CMK (cell line): ENCODE measurements around the gene WWTR1.

ENCODE experiments used
- DNase-seq: peaks from one replicate; pipeline ENCODE4 v3.0.0-alpha.2; 2010; ENCODE audit warnings: low read depth

WWTR1 gene

GRCh38 chr3:149566292-149566975, 91.4 kb downstream of the WWTR1 start:
- DNase-seq, result no peak

- DNase-seq, result no peak
Measured at GRCh38 chr3:149564079-149564478, 93.7 kb downstream of the WWTR1 start.

- no peak for DNase-seq
Measured at GRCh38 chr3:149563114-149563513, 94.7 kb downstream of the WWTR1 start.

- DNase-seq, result no peak
Measured at GRCh38 chr3:149560617-149561016, 97.2 kb downstream of the WWTR1 start.

- DNase-seq, result no peak
Measured at GRCh38 chr3:149560001-149560400, 97.8 kb downstream of the WWTR1 start.

GRCh38 chr3:149559525-149559924, 98.3 kb downstream of the WWTR1 start:
- DNase-seq, result no peak

GRCh38 chr3:149555927-149556326, 101.9 kb downstream of the WWTR1 start:
- no peak for DNase-seq

DNA sequence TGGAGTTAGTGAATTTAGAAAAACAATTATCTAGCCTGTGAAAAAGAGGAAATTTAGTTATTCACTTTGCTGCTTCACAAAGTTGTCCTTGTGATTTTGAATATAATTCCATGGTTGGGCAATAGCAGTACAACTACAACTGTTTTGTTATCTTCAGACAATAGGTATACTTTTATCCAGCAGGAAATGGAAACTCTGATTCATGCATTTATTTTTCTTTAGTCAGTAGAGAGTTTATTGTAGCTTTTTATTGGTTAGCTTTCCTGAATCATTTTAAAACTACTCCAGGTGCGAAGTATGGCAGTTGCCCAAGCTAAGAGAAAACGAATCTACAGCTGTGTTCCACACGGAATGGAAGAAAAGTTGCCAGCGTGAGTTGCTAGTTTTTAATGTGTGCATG, 103.0 kb downstream of the WWTR1 start:
- DNase-seq, result no peak

- DNase-seq, result no peak
Measured at GRCh38 chr3:149553781-149554451, 103.9 kb downstream of the WWTR1 start.

DNA sequence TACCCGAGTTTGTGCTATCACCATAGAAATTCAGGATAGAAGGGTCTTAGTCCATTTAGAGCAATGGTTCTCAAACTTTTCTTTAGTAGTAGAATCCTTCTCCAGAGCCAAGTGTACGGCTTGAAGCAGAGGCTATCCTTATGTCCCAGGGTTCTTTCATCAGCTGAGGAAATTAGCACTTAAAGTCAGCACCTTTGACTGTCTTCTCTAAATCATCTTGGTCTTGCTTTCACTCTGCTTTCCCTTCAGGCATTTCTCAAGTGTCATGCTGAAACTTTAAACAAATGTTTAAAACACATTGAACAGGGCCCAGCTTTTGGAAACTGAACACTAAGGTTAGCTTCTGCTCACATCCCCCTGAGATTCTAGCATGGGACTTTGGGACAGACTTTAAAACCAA, 105.1 kb downstream of the WWTR1 start:
- no peak for DNase-seq

GRCh38 chr3:149551500-149551899, 106.3 kb downstream of the WWTR1 start:
- no peak for DNase-seq

GRCh38 chr3:149548669-149549065, 109.2 kb downstream of the WWTR1 start:
- no peak for DNase-seq

DNA sequence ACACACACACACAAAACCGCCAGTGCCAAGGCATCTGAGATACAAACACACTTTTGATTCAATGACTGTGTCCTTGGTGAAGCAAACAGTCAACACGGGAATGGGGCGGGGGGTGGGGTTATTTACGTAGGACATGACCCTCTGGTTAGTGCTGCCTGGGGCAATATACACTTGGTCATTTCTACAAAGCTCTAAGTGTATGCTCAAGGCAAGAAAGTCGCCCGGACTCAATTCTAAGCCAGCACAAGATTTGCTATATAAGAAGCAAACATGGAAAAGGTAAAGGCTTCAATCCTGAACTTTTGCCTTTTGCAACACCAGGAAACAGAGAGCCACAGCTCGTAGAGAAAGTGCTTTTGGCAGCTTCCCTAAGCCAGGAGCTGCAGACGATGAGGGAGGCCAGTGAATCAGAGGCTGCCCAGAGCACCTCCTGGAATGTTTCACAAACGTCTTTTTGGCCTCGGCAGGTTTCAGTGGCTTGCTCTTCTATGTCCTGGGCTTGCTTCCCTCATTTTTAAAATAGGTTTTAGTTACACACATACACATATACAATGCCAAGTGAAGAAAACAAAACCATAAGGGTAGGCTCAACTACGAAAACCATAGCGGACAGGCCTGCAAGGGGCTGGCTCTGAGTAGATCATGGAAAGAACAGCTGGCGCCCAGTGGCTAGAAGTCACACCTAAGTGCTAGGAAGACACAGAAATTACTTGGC, 109.7 kb downstream of the WWTR1 start:
- DNase-seq, result no peak

GRCh38 chr3:149547413-149547812, 110.4 kb downstream of the WWTR1 start:
- no peak for DNase-seq

DNA sequence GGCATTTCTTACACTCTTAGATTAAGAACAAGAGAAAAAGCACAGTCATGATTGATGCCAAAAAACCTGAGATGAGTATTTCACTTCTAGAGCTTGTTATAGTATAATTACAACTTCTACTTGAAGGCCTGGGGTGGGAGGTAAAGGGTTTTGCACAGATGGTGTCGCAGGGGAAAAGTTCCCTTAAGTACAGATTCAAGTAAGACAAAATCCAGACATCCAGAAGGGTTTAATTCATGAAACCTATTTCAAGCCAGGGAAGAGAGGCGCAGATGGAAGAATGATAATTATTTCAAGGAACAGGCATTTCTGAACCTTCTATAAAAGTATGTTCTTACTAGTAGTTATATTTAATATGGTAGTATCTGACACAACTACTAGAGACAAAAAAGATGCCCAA, 112.8 kb downstream of the WWTR1 start:
- no peak for DNase-seq

GRCh38 chr3:149542375-149543312, 115.2 kb downstream of the WWTR1 start:
- no peak for DNase-seq

- no peak for DNase-seq
Measured at GRCh38 chr3:149541091-149541491, 116.7 kb downstream of the WWTR1 start.

DNA sequence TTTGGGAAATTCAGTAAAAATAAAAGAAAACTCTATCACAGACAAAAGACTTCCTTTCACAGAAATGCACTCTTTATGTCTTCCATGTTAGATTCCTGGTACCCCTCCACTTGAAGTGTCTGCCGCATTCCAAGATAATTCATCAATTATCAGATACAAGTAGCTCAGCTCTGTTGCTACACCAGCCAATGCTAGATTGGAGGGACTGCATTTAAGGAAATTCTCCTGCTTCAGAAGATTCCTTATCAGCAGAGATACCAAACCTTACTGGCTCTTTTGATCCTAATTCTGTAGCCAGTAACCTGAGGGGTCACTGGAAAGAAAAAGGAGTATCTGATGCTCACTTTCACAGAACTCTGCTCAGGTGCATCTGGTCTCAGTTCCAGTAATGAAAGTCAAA, 119.5 kb downstream of the WWTR1 start:
- DNase-seq, result no peak

DNA sequence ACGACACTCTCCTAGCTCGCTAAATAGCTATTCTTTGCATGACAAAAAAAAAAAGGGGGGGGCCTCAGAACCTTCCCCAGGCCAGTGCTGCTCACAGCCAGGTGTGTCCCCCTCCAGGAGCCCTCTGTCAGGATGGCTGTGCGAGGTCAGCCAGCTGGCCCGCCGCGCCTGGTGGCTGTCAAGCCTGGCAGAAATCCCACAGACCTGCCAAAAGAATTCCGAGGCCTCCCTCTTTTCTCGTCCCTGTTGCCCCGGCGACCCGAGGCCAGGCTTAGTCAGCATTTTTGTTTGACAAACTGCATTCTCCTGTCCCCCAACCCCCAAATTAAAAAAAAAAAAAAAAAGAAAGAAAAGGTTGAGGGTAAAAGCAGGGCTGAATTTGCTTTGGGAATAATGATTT, 121.4 kb downstream of the WWTR1 start:
- DNase-seq, result no peak

DNA sequence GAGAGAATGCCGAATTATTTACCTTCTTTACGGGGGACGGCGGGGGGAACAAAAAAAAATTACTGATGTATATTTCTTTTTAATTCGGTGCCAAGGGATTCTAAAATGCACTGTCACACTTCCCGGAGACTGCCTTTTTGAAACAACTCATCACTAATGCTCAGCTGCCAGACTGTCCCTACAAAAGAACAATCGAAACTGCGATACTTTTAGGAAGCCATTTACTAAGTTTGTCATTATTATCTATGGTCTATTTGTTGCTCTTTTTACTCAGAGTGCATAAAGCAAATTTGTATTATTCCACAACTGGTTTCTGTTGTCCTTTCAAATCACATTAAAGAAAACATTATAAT, 122.5 kb downstream of the WWTR1 start:
- DNase-seq, result no peak

DNA sequence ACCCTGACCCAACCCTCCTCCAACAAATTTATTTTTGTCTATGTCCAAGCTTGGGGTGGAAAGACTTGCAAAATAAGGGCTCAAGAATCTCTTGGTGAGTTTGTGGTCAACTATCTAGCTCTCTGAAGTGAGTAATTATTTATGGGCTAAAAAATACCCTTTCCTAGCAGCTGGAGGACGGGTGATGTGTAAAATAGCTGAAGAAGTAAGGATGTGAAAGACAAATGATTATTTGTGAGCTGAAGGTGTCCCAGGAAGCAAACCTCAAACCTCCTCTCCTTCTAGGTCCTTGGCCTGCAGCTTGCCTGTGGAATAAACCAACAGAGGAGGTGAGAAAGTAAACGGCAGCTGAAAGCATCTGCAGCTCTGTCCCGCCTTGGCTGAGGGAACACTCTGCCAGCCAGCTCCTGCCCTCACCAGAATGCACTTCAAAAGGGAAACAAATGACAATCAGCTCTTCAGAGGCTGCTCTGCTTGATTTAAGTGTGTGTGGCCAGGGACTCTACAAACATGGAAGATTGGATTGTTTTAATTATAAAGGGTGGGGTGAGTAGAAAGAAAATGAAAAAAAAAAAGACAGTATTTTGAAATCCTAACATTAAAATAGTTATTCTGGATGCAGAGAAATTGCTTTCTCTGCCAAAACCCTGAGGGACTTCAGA, 123.0 kb downstream of the WWTR1 start:
- DNase-seq, result no peak

DNA sequence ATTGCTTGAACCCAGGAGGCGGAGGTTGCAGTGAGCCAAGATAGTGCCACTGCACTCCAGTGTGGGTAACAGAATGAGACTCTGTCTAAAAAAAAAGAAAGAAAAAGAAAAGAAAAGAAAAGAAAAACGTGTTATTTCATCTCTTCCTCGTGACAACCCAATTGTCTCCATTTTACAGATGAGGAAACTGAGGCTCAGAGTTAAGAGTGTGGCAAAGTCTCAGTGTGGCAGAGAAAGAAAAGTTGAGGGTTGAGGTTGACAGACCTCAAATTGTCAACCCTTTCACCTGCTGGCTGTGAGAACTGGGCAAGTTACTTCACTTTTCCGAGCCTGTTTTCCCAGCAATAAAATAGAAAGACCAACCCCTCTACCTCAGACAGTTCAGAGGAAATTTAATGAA, 123.7 kb downstream of the WWTR1 start:
- no peak for DNase-seq
